Mesothelial cell of epicardium (in vitro differentiated cells): ENCODE data around the gene CTDP1. TPM values are rescaled to one million over a fixed set of nuclear protein-coding genes. Genes with fewer than 3 reads are reported as not detected.

Experiments used
- DNase-seq, 2 experiments: peaks; one replicate each; pipeline ENCODE4 v3.0.0; 2021; ENCODE audit warnings: low spot score in 2 of 2; ENCODE audit not compliant: unreplicated experiment in 2 of 2
- H3K27ac Mint-ChIP-seq: 2 replicates; pipeline ENCODE4 v1.8.0; 2021; ENCODE audit warnings: mixed read lengths
- H3K27me3 Mint-ChIP-seq: 2 replicates; pipeline ENCODE4 v1.8.0; 2021; ENCODE audit warnings: low read depth, mixed read lengths
- H3K36me3 Mint-ChIP-seq: 2 replicates; pipeline ENCODE4 v1.8.0; 2021; ENCODE audit warnings: mixed read lengths
- H3K4me1 Mint-ChIP-seq: 2 replicates; pipeline ENCODE4 v1.8.0; 2021; ENCODE audit warnings: mixed read lengths
- H3K4me3 Mint-ChIP-seq: 2 replicates; pipeline ENCODE4 v1.8.0; 2021; ENCODE audit warnings: mild to moderate bottlenecking, moderate library complexity, mixed read lengths
- H3K9me3 Mint-ChIP-seq: 2 replicates; pipeline ENCODE4 v1.8.0; 2021; ENCODE audit warnings: mixed read lengths
- CTCF ChIP-seq: fragments of 200-600 bp; sonication (generic); IDR thresholded peaks from one replicate; pipeline ENCODE4 v1.5.0; 2021; ENCODE audit warnings: antibody characterized with exemption; ENCODE audit not compliant: unreplicated experiment
- total RNA-seq: library from RNA; stranded (reverse); gene quantifications from 3 replicates; pipeline ENCODE4 v1.2.1, GENCODE V29; 2021

The CTDP1 gene
- total RNA-seq, 1 donor from 2014 or later = 24.1 TPM

- Mint-ChIP-seq H3K27ac (no peak overlapping the region), H3K27me3 (peaks cover 8% of the 10 kb centered on the region)
These were observed 40.4 kb upstream of the CTDP1 start for GRCh38 chr18:79639072-79639829.

GRCh38 chr18:79640064-79640672 is 39.4 kb upstream of the CTDP1 start:
- Mint-ChIP-seq H3K27ac (no peak overlapping the region), H3K4me1 (no peaks in the 10 kb centered on the region), H3K4me3 (no peak overlapping the region), H3K27me3 (peaks cover 8% of the 10 kb centered on the region), H3K9me3 (no peaks in the 10 kb centered on the region), H3K36me3 (no peaks in the 10 kb centered on the region)
- no peak for DNase-seq
- TF ChIP-seq CTCF = no peak

More at GRCh38 chr18:79639072-79639829, 40.4 kb upstream of the CTDP1 start:
- TF ChIP-seq CTCF = no peak
- no peaks in the 10 kb centered on the region for H3K36me3 Mint-ChIP-seq
- H3K4me3 Mint-ChIP-seq = no peak overlapping the region
- H3K9me3 Mint-ChIP-seq = no peaks in the 10 kb centered on the region
- no peaks in the 10 kb centered on the region for H3K4me1 Mint-ChIP-seq
- no peak for DNase-seq

- Mint-ChIP-seq H3K27me3 (peaks cover 8% of the 10 kb centered on the region), H3K9me3 (no peaks in the 10 kb centered on the region), H3K27ac (no peak overlapping the region), H3K36me3 (no peaks in the 10 kb centered on the region), H3K4me3 (no peak overlapping the region), H3K4me1 (no peaks in the 10 kb centered on the region)
- no peak for DNase-seq
- no peak for TF ChIP-seq CTCF
These were observed 38.7 kb upstream of the CTDP1 start for GRCh38 chr18:79640875-79641274.

GRCh38 chr18:79641722-79642497 is 37.7 kb upstream of the CTDP1 start:
- H3K27ac Mint-ChIP-seq = no peak overlapping the region
- no peaks in the 10 kb centered on the region for H3K4me1 Mint-ChIP-seq
- DNase-seq = no peak
- H3K4me3 Mint-ChIP-seq = no peak overlapping the region
- no peaks in the 10 kb centered on the region for H3K9me3 Mint-ChIP-seq
- peaks cover 12% of the 10 kb centered on the region for H3K27me3 Mint-ChIP-seq
- TF ChIP-seq CTCF = no peak
- H3K36me3 Mint-ChIP-seq = no peaks in the 10 kb centered on the region

GRCh38 chr18:79642626-79643025 is 37.0 kb upstream of the CTDP1 start:
- Mint-ChIP-seq H3K27me3 (peaks cover 8% of the 10 kb centered on the region), H3K4me1 (no peaks in the 10 kb centered on the region), H3K27ac (no peak overlapping the region), H3K36me3 (no peaks in the 10 kb centered on the region), H3K4me3 (no peak overlapping the region), H3K9me3 (no peaks in the 10 kb centered on the region)
- no peak for DNase-seq
- no peak for TF ChIP-seq CTCF
